GM12892 (cell line): ENCODE data around the gene GMEB2.

Source experiments
- POLR2A ChIP-seq: IDR thresholded peaks from 2 replicates; pipeline ENCODE4 v1.6.1; 2011; ENCODE audit warnings: low read depth, low read length, control low read depth
- POLR2AphosphoS5 ChIP-seq: IDR thresholded peaks from 2 replicates; pipeline ENCODE4 v1.6.1; 2011; ENCODE audit warnings: low read depth, low read length, control low read depth
- TAF1 ChIP-seq: IDR thresholded peaks from 2 replicates; pipeline ENCODE4 v1.6.1; 2011; ENCODE audit warnings: low read depth, mild to moderate bottlenecking, control low read depth, low read length, borderline replicate concordance

GRCh38 chr20:63582382-63583063, 44.4 kb downstream of the GMEB2 start:
- TF ChIP-seq POLR2AphosphoS5 = no peak
- TF ChIP-seq POLR2A = no peak
- no peak for TF ChIP-seq TAF1
